ENCODE measurements around the gene GBGT1. TPM values are rescaled to one million over a fixed set of nuclear protein-coding genes. Genes with fewer than 3 reads are reported as not detected.

Gene GBGT1
- total RNA-seq, 1 experiment from 2014 or later: not detected

DNA sequence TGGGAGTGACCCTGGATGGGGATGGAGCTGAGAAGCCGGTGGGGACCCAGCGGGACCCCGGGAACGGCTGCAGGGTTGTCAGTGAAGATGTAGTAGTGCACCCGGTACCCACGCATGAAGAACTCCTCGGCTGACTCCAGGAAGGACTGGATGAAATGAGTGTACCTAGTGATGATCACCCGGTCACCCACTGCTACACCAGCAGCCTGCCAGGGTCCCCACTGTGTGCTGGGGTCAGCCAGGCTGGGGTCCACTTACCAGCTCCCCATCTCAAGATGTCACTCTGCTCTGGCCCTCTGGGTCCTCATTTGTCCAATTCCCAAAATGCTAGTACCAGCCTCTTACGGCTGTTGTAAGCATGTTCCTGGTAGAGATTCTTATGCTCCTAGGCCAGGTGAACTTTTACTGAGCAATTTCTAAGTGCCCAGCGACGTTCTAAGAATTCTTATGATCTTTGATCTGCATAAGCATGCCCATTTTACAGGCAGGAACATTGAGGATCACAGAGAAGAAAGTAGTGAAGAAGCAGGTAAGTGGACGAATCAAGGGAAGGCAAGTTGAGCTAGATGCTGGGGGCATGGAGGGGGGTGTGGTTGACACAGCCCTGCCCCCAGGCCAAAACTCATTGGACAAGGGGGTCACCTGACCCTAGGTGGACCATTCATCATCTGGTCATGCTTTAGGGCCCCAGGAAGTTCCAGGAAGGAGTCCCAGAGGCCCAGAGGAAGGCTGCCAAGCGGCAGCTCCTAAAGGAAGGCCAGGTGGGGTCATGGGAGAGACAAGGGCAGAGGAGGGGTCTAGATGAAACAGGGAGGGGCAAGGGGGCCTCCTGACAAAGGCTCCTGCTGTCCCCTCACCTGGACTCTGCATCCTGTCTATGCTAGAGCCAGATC lies 9.4 kb downstream of the GBGT1 start:
- Histone ChIP-seq H3K79me2 (ENCODE audit: low read length) (no peaks in the 10 kb centered on the region), H3K36me3 (ENCODE audit: low read depth, low read length) (no peaks in the 10 kb centered on the region), H3K27me3 (ENCODE audit: low read length) (no peaks in the 10 kb centered on the region), H3K27ac (ENCODE audit: low read length) (no peak overlapping the region), H4K20me1 (ENCODE audit: low read length) (no peaks in the 10 kb centered on the region), H3K9me3 (ENCODE audit: low read length) (no peaks in the 10 kb centered on the region), H3K4me2 (ENCODE audit: low read length) (no peak overlapping the region), H3F3A (ENCODE audit: low read length, unreplicated experiment) (no peaks in the 10 kb centered on the region), H3K4me3 (ENCODE audit: low read length) (no peak overlapping the region), H3K9ac (ENCODE audit: low read length) (no peak overlapping the region), H3K4me1 (ENCODE audit: insufficient read depth, low read length) (peaks cover 4% of the 10 kb centered on the region; the same call in 1 of the 2 replicates), H3K9me2 (replicated peaks; ENCODE audit: low read length) (no peaks in the 10 kb centered on the region), H2AFZ (ENCODE audit: low read length) (no peak overlapping the region)
- intact Hi-C loops (cut with micrococcal nuclease): no loop called here
- TF ChIP-seq EZH2 (IDR thresholded peaks at IDR 0.05; ENCODE audit: low read length, unreplicated experiment) (no peak), EZH2phosphoT487 (IDR thresholded peaks at IDR 0.05; ENCODE audit: borderline replicate concordance, low read length) (no peak), CTCF (conservative IDR thresholded peaks at IDR 0.05; ENCODE audit: low read depth, low read length) (no peak)
- ChIA-PET POLR2A (ENCODE audit: unreplicated experiment) (no interaction called here), CTCF (no interaction called here)
- DNase-seq: no peak
- no TSS peak for BruUV-seq (replicated peaks)
- ATAC-seq: no peak

- H3K36me3 ChIP-seq (ENCODE audit: low read depth, low read length): no peaks in the 10 kb centered on the region
- H3K9me2 ChIP-seq (replicated peaks; ENCODE audit: low read length): no peaks in the 10 kb centered on the region
- no TSS peak for BruUV-seq (replicated peaks)
- ChIA-PET POLR2A (ENCODE audit: unreplicated experiment) (no interaction called here), CTCF (no interaction called here)
- intact Hi-C loops (cut with micrococcal nuclease): no loop called here
- H3K9me3 ChIP-seq (ENCODE audit: low read length): no peaks in the 10 kb centered on the region
- no peaks in the 10 kb centered on the region for H4K20me1 ChIP-seq (ENCODE audit: low read length)
- H3K4me3 ChIP-seq (ENCODE audit: low read length): no peak overlapping the region
- H3K27ac ChIP-seq (ENCODE audit: low read length): no peak overlapping the region
- peaks cover 3% of the 10 kb centered on the region for H3K79me2 ChIP-seq (ENCODE audit: low read length)
- DNase-seq (no peak), ATAC-seq (no peak)
- TF ChIP-seq EZH2phosphoT487 (IDR thresholded peaks at IDR 0.05; ENCODE audit: borderline replicate concordance, low read length) (no peak), EZH2 (IDR thresholded peaks at IDR 0.05; ENCODE audit: low read length, unreplicated experiment) (no peak), CTCF (conservative IDR thresholded peaks at IDR 0.05; ENCODE audit: low read depth, low read length) (no peak)
- H3K4me2 ChIP-seq (ENCODE audit: low read length): no peak overlapping the region
- peaks cover 4% of the 10 kb centered on the region; the same call in 1 of the 2 replicates for H3K4me1 ChIP-seq (ENCODE audit: insufficient read depth, low read length)
- no peaks in the 10 kb centered on the region for H3F3A ChIP-seq (ENCODE audit: low read length, unreplicated experiment)
- no peak overlapping the region for H2AFZ ChIP-seq (ENCODE audit: low read length)
- H3K9ac ChIP-seq (ENCODE audit: low read length): no peak overlapping the region
- H3K27me3 ChIP-seq (ENCODE audit: low read length): no peaks in the 10 kb centered on the region
Observed at GRCh38 chr9:133153227-133154096, 10.3 kb downstream of the GBGT1 start.
